ENCODE measurements around the gene RFPL4AL1.
"Not testable (repeated sequence)": the region's sequence is repeated elsewhere in the genome, so short reads cannot be mapped to it uniquely, and the experiment has no call there.

RFPL4AL1 gene

DNA sequence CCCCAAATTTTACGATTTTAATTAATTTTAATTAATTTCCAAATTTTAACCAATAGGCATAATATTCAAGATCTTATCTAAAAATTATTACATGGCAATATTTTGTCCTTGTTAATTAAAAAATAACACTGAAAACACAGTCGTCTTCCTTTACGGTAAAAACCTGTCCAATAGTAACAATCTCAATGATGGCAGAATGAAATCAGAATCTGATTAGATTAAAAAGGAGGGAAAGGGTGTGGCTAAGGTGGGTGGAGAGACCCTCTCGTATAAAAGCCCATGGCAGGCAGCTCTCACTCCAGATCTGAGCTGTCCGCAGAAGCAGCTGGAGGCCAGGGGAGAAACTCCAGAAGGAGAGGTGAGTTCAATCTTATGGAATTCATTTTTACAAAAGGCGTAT, at the start of gene RFPL4AL1:
Gene RFPL4AL1 (plus strand): TSS at position 301 of the 400 bp plus-strand sequence. CDS start 2,687 bp downstream, outside the sequence.
- DNase-seq = not testable (repeated sequence)

DNA sequence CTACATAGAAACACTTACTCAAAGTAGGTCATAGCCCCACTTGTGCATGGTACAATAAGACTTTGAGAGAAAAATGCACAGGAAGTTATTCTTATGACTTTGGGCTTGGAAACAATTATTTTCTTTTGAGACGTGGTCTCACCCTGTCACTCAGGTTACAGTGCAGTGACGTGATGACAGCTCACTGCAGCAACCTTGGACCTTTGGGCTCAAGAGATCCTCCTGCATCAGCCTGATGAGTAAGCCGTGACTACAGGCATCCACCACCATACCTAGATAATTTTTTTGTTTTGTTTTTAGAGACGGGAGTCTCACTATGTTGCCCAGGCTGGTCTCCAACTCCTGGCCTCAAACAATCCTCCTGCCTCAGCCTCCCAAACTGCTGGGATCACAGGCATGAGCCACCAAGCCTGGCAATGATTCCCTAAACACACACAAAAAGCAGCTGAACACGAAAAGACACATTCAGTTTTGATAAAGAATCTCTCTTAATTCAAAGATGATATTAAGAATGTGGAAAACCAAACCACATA, 48.6 kb upstream of the RFPL4AL1 start:
- no peak for DNase-seq

GRCh38 chr19:55720801-55721200, 48.1 kb upstream of the RFPL4AL1 start:
- DNase-seq = no peak

DNA sequence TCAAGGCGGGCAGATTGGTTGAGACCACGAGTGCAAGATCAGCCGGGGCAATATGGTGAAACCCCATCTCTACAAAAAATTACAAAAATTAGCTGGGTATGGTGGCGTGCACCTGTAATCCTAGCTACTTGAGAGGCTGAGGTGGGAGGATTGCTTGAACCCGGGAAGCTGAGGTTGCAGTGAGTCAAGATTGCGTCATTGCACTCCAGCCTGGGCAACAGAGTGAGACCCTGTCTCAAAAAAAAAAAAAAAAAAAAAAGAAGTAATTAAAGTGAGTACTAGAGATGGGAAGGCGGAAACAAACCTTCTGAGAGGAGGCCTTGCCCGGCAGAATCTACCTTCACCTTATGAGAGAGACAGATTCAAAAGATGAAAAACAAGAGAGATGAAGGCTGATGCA, 45.4 kb upstream of the RFPL4AL1 start:
- DNase-seq = no peak

GRCh38 chr19:55730378-55730777, 38.5 kb upstream of the RFPL4AL1 start:
- not testable (repeated sequence) for DNase-seq

- no peak for DNase-seq
Measured at GRCh38 chr19:55738302-55738701, 30.6 kb upstream of the RFPL4AL1 start, which contains the start of gene NLRP9. TSS of gene NLRP9 (minus strand) at chr19:55738402. CDS start at chr19:55738374, 28 bp downstream.

- DNase-seq = no peak
Measured at GRCh38 chr19:55750715-55751114, 18.2 kb upstream of the RFPL4AL1 start.

DNA sequence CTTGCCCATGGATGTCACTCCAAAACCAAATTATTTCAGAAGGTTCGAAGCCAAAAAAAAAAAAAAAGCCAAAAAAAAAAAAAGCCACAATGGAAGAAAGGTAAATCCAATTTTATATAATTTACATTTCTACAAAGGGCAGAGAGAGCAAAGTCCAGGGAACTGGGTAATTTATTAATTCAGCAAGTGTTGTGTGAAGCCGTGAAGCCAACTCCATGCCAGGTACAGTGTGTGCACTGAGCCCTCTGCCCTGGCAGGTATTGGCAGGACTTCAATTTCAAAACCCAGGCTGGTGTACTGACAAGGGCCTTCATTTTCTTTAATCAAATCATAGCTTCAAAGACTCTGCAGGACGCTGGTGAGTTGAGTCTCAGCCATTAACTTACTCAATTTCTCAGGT, 15.5 kb upstream of the RFPL4AL1 start:
- no peak for DNase-seq

DNA sequence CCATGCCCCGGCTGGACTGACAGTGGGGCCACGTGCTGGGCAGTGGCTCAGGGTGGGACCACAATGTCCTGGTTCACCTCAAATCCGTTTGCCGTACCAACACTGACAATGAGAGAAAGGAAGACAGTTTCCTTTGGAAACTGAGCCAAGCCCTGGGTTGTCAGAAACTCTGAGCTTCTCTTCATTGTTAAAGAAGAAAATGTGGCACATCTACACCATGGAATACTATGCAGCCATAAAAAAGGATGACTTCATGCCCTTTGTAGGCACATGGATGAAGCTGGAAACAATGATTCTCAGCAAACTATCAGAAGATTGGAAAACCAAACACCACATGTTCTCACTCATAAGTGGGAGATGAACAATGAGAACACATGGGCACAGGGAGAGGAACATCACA, 12.1 kb upstream of the RFPL4AL1 start:
- DNase-seq = not testable (repeated sequence)

DNA sequence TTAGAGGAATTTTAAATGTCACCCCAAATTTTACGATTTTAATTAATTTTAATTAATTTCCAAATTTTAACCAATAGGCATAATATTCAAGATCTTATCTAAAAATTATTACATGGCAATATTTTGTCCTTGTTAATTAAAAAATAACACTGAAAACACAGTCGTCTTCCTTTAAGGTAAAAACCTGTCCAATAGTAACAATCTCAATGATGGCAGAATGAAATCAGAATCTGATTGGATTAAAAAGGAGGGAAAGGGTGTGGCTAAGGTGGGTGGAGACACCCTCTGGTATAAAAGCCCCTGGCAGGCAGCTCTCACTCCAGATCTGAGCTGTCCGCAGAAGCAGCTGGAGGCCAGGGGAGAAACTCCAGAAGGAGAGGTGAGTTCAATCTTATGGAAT, 10.1 kb upstream of the RFPL4AL1 start, which contains the start of gene RFPL4A:
Gene RFPL4A (plus strand): TSS at position 301 of the 400 bp plus-strand sequence. CDS start 2,704 bp downstream, outside the sequence.
- not testable (repeated sequence) for DNase-seq

DNA sequence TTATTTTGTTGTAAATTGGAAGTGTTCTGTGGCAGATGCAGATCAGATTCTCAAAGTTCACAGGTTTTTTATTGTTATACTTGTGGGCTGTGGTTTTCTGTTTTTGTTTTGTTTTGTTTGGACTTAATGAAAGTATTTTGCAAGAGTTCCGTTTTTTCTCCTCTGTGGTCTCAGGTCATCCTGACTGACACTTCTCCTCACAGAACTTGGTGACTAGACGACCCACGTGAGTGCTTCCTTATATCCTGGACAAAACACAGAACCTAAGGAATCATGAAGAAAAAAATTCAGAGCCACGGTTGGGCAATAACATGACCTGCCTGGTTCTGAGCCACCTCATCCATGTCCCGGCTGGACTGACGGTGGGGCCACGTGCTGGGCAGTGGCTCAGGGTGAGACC, 2.5 kb upstream of the RFPL4AL1 start:
- DNase-seq = no peak

DNA sequence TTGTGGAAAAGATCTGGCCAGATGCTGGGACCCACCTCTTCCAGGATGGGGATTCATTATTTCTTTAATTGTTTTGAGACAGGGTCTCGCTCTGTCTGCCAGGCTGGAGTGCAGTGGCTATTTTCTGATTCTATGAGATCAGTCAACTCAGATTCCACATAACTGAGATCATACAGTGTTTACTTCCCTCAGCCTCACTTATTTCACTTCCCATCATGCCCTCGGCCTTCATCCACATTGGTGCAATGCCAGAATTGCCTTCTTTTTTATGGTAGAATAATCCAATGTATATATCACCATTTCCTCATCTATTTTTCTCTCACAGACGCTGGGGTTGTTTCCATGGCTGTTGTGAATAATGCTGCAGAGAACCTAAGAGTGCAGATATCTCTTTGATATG, 714 bp downstream of the RFPL4AL1 start:
- not testable (repeated sequence) for DNase-seq

- peak; percentile 14 for DNase-seq
Measured at GRCh38 chr19:55777528-55777927, 8.6 kb downstream of the RFPL4AL1 start.

- no peak for DNase-seq
Measured at GRCh38 chr19:55778331-55778730, 9.4 kb downstream of the RFPL4AL1 start.

GRCh38 chr19:55781112-55781511, 12.2 kb downstream of the RFPL4AL1 start:
- no peak for DNase-seq

GRCh38 chr19:55795021-55795420, 26.1 kb downstream of the RFPL4AL1 start:
- DNase-seq = no peak

DNA sequence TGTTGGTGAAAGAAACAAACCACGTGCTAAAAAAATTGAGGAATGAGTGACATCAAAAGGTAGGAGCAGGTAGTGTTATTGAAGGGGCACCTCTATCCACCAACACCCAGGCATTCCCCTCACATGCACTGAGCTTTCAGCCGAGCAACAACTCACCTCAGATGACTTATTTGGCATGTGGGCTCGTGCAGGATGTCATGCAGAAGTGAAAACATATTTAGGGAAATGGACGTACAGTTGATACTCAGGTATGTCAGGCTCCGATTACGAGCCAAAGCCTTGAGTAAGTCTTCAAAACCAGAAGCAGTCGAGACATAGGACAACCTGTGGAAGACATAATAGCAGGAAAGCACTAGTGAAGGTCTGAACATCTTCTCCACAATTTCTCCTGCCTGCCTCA, 32.5 kb downstream of the RFPL4AL1 start:
- DNase-seq = no peak

DNA sequence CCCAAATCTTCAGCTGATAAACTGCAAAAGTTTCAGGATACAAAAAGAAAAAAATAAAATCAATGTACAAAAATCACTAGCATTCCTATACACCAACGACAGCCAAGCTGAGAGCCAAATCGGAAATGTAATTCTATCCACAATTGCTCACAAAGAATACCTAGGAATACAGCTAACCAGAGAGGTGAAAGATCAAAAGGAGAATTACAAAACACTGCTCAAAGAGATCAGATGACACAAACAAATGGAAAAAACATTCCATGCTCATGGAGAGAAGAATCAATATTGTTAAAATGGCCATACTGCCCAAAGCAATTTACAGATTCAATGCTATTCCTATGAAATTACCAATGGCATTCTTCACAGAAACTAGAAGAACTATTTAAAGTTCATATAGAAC, 33.4 kb downstream of the RFPL4AL1 start:
- no peak for DNase-seq

- peak; percentile 21 for DNase-seq
Measured at GRCh38 chr19:55809381-55810058, 40.6 kb downstream of the RFPL4AL1 start.

GRCh38 chr19:55811340-55811739, 42.4 kb downstream of the RFPL4AL1 start:
- DNase-seq = no peak

- no peak for DNase-seq
Measured at GRCh38 chr19:55812449-55812848, 43.5 kb downstream of the RFPL4AL1 start.

- no peak for DNase-seq
Measured at GRCh38 chr19:55813906-55814305, 45.0 kb downstream of the RFPL4AL1 start.

GRCh38 chr19:55820037-55820436, 51.1 kb downstream of the RFPL4AL1 start:
- DNase-seq = no peak

Measured in right hindlimb (tissue), 1 donor.